HUES6 (cell line): ENCODE data around the gene WNT2.

Experiments used
- H3K27ac ChIP-seq: 2 replicates; pipeline ENCODE4 v1.7.0; 2013; ENCODE audit warnings: low read depth, mild to moderate bottlenecking, low read length, inconsistent platforms
- H3K27me3 ChIP-seq: 2 replicates; pipeline ENCODE4 v1.6.1; 2013; ENCODE audit warnings: low read length; ENCODE audit not compliant: control insufficient read depth, insufficient read depth
- H3K36me3 ChIP-seq: 2 replicates; pipeline ENCODE4 v1.6.1; 2013; ENCODE audit warnings: low read length; ENCODE audit not compliant: control insufficient read depth, insufficient read depth
- H3K4me1 ChIP-seq: 2 replicates; pipeline ENCODE4 v1.6.1; 2013; ENCODE audit warnings: low read length; ENCODE audit not compliant: control insufficient read depth, insufficient read depth
- H3K4me3 ChIP-seq: 2 replicates; pipeline ENCODE4 v1.5.1; 2013; ENCODE audit warnings: low read depth, low read length
- H3K9ac ChIP-seq: one replicate; pipeline ENCODE4 v1.6.1; 2013; ENCODE audit warnings: mild to moderate bottlenecking, low read length
- H3K9me3 ChIP-seq: 2 replicates; pipeline ENCODE4 v1.6.1; 2013; ENCODE audit warnings: low read depth, low read length; ENCODE audit not compliant: control insufficient read depth, insufficient read depth

WNT2 gene

GRCh38 chr7:117322741-117323304 lies at the start of gene WNT2:
Gene WNT2 (minus strand): TSS chr7:117323058. CDS start chr7:117322989, 69 bp downstream.
- H3K36me3 ChIP-seq = no peaks in the 10 kb centered on the region
- peak within 1 kb of the TSS; percentile 29 for H3K9ac ChIP-seq

GRCh38 chr7:117372073-117372472 lies 49.2 kb upstream of the WNT2 start:
- Histone ChIP-seq H3K27ac (no peak overlapping the region), H3K9me3 (no peaks in the 10 kb centered on the region), H3K36me3 (no peaks in the 10 kb centered on the region), H3K9ac (no peak overlapping the region), H3K4me1 (no peaks in the 10 kb centered on the region), H3K27me3 (no peaks in the 10 kb centered on the region; the same call in 1 of the 2 replicates), H3K4me3 (no peak overlapping the region)

More at GRCh38 chr7:117322741-117323304, at the start of gene WNT2:
- Histone ChIP-seq H3K9me3 (no peaks in the 10 kb centered on the region), H3K27ac (no peak within 1 kb of the TSS), H3K4me3 (peak within 1 kb of the TSS; percentile 69), H3K27me3 (peaks cover 98% of the 10 kb centered on the region), H3K4me1 (peaks cover 5% of the 10 kb centered on the region; the same call in 1 of the 2 replicates)

GRCh38 chr7:117364339-117365080 lies 41.7 kb upstream of the WNT2 start:
- no peaks in the 10 kb centered on the region for H3K9me3 ChIP-seq
- H3K9ac ChIP-seq = no peak overlapping the region
- H3K27me3 ChIP-seq = no peaks in the 10 kb centered on the region; the same call in 1 of the 2 replicates
- no peaks in the 10 kb centered on the region for H3K36me3 ChIP-seq
- H3K27ac ChIP-seq = no peak overlapping the region
- no peak overlapping the region for H3K4me3 ChIP-seq
- H3K4me1 ChIP-seq = no peaks in the 10 kb centered on the region

GRCh38 chr7:117362294-117362888 lies 39.5 kb upstream of the WNT2 start:
- H3K4me1 ChIP-seq = no peaks in the 10 kb centered on the region
- no peaks in the 10 kb centered on the region for H3K36me3 ChIP-seq
- no peak overlapping the region for H3K27ac ChIP-seq
- no peaks in the 10 kb centered on the region for H3K9me3 ChIP-seq
- no peak overlapping the region for H3K9ac ChIP-seq
- H3K4me3 ChIP-seq = no peak overlapping the region
- no peaks in the 10 kb centered on the region for H3K27me3 ChIP-seq

- Histone ChIP-seq H3K27ac (no peak overlapping the region), H3K4me1 (peaks cover 5% of the 10 kb centered on the region; the same call in 1 of the 2 replicates), H3K36me3 (no peaks in the 10 kb centered on the region), H3K4me3 (no peak overlapping the region), H3K9ac (no peak overlapping the region), H3K9me3 (no peaks in the 10 kb centered on the region), H3K27me3 (no peaks in the 10 kb centered on the region)
Observed at GRCh38 chr7:117350027-117350426, 27.2 kb upstream of the WNT2 start.

- Histone ChIP-seq H3K9me3 (no peaks in the 10 kb centered on the region), H3K9ac (no peak overlapping the region), H3K36me3 (no peaks in the 10 kb centered on the region), H3K27ac (no peak overlapping the region), H3K4me1 (peaks cover 5% of the 10 kb centered on the region; the same call in 1 of the 2 replicates), H3K4me3 (no peak overlapping the region), H3K27me3 (no peaks in the 10 kb centered on the region)
Observed at GRCh38 chr7:117349570-117349969, 26.7 kb upstream of the WNT2 start.

GRCh38 chr7:117347962-117348672 lies 25.3 kb upstream of the WNT2 start:
- H3K27ac ChIP-seq = no peak overlapping the region
- no peaks in the 10 kb centered on the region for H3K27me3 ChIP-seq
- H3K36me3 ChIP-seq = no peaks in the 10 kb centered on the region
- H3K4me3 ChIP-seq = no peak overlapping the region
- no peaks in the 10 kb centered on the region for H3K9me3 ChIP-seq
- H3K9ac ChIP-seq = no peak overlapping the region
- peaks cover 5% of the 10 kb centered on the region; the same call in 1 of the 2 replicates for H3K4me1 ChIP-seq

GRCh38 chr7:117347480-117347879 lies 24.6 kb upstream of the WNT2 start:
- Histone ChIP-seq H3K27me3 (no peaks in the 10 kb centered on the region), H3K9ac (no peak overlapping the region), H3K36me3 (no peaks in the 10 kb centered on the region), H3K4me3 (no peak overlapping the region), H3K9me3 (no peaks in the 10 kb centered on the region), H3K4me1 (peaks cover 5% of the 10 kb centered on the region; the same call in 1 of the 2 replicates), H3K27ac (no peak overlapping the region)

GRCh38 chr7:117346161-117346560 lies 23.3 kb upstream of the WNT2 start:
- Histone ChIP-seq H3K36me3 (no peaks in the 10 kb centered on the region), H3K27me3 (no peaks in the 10 kb centered on the region), H3K4me1 (peaks cover 5% of the 10 kb centered on the region; the same call in 1 of the 2 replicates), H3K9ac (no peak overlapping the region), H3K27ac (no peak overlapping the region), H3K4me3 (no peak overlapping the region), H3K9me3 (no peaks in the 10 kb centered on the region)

- H3K9ac ChIP-seq = no peak overlapping the region
- no peaks in the 10 kb centered on the region for H3K36me3 ChIP-seq
- no peaks in the 10 kb centered on the region; the same call in 1 of the 2 replicates for H3K27me3 ChIP-seq
- no peaks in the 10 kb centered on the region for H3K4me1 ChIP-seq
- no peak overlapping the region for H3K27ac ChIP-seq
- no peaks in the 10 kb centered on the region for H3K9me3 ChIP-seq
- no peak overlapping the region for H3K4me3 ChIP-seq
Observed at GRCh38 chr7:117338020-117338419, 15.2 kb upstream of the WNT2 start.
